Ishikawa (cell line): ENCODE data around the gene ALG5.

Source experiments
- CEBPB ChIP-seq: IDR thresholded peaks from 2 replicates; pipeline ENCODE4 v1.6.1; 2012
- CREB1 ChIP-seq: IDR thresholded peaks from 2 replicates; pipeline ENCODE4 v1.6.1; 2012; ENCODE audit warnings: low read depth
- EGR1 ChIP-seq: IDR thresholded peaks from 2 replicates; pipeline ENCODE4 v1.6.1; 2012
- EP300 ChIP-seq: IDR thresholded peaks from 2 replicates; pipeline ENCODE4 v1.6.1; 2012; ENCODE audit warnings: borderline replicate concordance
- FOXM1 ChIP-seq: IDR thresholded peaks from 2 replicates; pipeline ENCODE4 v1.6.1; 2012; ENCODE audit warnings: low read depth, borderline replicate concordance
- NFIC ChIP-seq: IDR thresholded peaks from 2 replicates; pipeline ENCODE4 v1.6.1; 2012
- RAD21 ChIP-seq: IDR thresholded peaks from 2 replicates; pipeline ENCODE4 v1.6.1; 2012; ENCODE audit warnings: low read depth
- TAF1 ChIP-seq: IDR thresholded peaks from 2 replicates; pipeline ENCODE4 v1.6.1; 2012; ENCODE audit warnings: low read depth, mild to moderate bottlenecking
- TCF12 ChIP-seq: IDR thresholded peaks from 2 replicates; pipeline ENCODE4 v1.6.1; 2012; ENCODE audit warnings: low read depth
- TEAD4 ChIP-seq: IDR thresholded peaks from 2 replicates; pipeline ENCODE4 v1.6.1; 2012
- YY1 ChIP-seq: IDR thresholded peaks from 2 replicates; pipeline ENCODE4 v1.6.1; 2012; ENCODE audit warnings: low read depth
- ZBTB7A ChIP-seq: IDR thresholded peaks from 2 replicates; pipeline ENCODE4 v1.6.1; 2012; ENCODE audit warnings: low read depth
- TF ChIP-seq, protein P1 (sequence below): IDR thresholded peaks from 2 replicates; pipeline ENCODE4 v1.6.1; 2012
- TF ChIP-seq, protein P2 (sequence below): IDR thresholded peaks from 2 replicates; pipeline ENCODE4 v1.6.1; 2012
- TF ChIP-seq, protein P3 (sequence below): IDR thresholded peaks from 2 replicates; pipeline ENCODE4 v1.6.1; 2012; ENCODE audit warnings: low read depth, mild to moderate bottlenecking

The ALG5 gene

GRCh38 chr13:36973009-36973408 lies 26.1 kb downstream of the ALG5 start:
- TF ChIP-seq RAD21 (no peak), ZBTB7A (no peak), CREB1 (no peak), TEAD4 (no peak), EGR1 (no peak), TCF12 (no peak), CEBPB (no peak)

DNA sequence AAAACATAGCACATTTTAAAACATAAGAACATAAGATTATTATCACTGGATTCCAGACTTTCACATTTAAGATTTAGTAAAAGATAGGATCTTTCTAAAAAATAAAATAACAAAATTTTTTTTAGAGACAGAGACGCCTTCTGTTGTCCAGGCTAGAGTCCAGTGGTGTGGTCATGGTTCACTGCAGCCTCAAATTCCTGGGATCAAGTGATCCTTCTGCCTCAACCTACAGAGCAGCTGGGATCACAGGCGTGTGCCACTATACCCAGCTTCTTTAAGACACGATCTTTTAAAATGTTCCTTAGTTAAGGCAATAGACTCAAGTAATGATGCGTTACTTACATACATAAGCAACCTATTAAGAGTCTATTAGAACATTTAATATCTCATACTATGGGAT lies 32.7 kb downstream of the ALG5 start:
- TF ChIP-seq EGR1, result no peak
- TF ChIP-seq, protein P1, sequence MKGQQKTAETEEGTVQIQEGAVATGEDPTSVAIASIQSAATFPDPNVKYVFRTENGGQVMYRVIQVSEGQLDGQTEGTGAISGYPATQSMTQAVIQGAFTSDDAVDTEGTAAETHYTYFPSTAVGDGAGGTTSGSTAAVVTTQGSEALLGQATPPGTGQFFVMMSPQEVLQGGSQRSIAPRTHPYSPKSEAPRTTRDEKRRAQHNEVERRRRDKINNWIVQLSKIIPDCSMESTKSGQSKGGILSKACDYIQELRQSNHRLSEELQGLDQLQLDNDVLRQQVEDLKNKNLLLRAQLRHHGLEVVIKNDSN, result no peak
- no peak for TF ChIP-seq EP300
- no peak for TF ChIP-seq TAF1
- TF ChIP-seq, protein P2, sequence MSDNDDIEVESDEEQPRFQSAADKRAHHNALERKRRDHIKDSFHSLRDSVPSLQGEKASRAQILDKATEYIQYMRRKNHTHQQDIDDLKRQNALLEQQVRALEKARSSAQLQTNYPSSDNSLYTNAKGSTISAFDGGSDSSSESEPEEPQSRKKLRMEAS, result no peak
- TF ChIP-seq RAD21, result no peak
- TF ChIP-seq, protein P3, sequence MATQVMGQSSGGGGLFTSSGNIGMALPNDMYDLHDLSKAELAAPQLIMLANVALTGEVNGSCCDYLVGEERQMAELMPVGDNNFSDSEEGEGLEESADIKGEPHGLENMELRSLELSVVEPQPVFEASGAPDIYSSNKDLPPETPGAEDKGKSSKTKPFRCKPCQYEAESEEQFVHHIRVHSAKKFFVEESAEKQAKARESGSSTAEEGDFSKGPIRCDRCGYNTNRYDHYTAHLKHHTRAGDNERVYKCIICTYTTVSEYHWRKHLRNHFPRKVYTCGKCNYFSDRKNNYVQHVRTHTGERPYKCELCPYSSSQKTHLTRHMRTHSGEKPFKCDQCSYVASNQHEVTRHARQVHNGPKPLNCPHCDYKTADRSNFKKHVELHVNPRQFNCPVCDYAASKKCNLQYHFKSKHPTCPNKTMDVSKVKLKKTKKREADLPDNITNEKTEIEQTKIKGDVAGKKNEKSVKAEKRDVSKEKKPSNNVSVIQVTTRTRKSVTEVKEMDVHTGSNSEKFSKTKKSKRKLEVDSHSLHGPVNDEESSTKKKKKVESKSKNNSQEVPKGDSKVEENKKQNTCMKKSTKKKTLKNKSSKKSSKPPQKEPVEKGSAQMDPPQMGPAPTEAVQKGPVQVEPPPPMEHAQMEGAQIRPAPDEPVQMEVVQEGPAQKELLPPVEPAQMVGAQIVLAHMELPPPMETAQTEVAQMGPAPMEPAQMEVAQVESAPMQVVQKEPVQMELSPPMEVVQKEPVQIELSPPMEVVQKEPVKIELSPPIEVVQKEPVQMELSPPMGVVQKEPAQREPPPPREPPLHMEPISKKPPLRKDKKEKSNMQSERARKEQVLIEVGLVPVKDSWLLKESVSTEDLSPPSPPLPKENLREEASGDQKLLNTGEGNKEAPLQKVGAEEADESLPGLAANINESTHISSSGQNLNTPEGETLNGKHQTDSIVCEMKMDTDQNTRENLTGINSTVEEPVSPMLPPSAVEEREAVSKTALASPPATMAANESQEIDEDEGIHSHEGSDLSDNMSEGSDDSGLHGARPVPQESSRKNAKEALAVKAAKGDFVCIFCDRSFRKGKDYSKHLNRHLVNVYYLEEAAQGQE, result no peak
- no peak for TF ChIP-seq CEBPB
- no peak for TF ChIP-seq NFIC
- TF ChIP-seq TCF12, result no peak
- TF ChIP-seq FOXM1, result no peak
- TF ChIP-seq TEAD4, result no peak
- TF ChIP-seq YY1, result no peak
- no peak for TF ChIP-seq ZBTB7A
- TF ChIP-seq CREB1, result no peak

DNA sequence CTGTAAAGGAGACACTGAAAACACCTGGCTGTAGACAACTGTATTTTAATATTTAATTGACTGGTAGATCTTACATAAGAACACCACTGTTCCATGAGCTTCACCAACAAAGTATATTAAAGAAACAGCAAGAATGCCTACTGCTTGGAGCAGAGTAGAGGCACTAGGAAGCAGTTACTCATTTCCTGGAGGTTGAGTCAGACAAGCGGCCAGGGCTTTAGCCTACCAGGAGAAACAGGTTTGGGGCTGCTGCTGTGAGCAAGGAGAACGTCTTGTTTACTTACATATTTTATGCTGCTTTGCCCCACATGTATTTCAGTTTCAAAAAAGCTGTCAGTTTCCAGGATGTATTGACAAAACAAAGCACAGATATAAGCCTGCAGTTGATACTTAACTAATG lies 33.4 kb downstream of the ALG5 start:
- no peak for TF ChIP-seq NFIC
- TF ChIP-seq, protein P2, result no peak
- no peak for TF ChIP-seq EP300
- TF ChIP-seq CEBPB, result no peak
- TF ChIP-seq, protein P1, result no peak
- TF ChIP-seq TCF12, result no peak
- no peak for TF ChIP-seq ZBTB7A
- TF ChIP-seq RAD21, result no peak
- TF ChIP-seq TAF1, result no peak
- TF ChIP-seq, protein P3, result no peak
- TF ChIP-seq YY1, result no peak
- no peak for TF ChIP-seq FOXM1
- TF ChIP-seq CREB1, result no peak
- TF ChIP-seq TEAD4, result no peak
- no peak for TF ChIP-seq EGR1

DNA sequence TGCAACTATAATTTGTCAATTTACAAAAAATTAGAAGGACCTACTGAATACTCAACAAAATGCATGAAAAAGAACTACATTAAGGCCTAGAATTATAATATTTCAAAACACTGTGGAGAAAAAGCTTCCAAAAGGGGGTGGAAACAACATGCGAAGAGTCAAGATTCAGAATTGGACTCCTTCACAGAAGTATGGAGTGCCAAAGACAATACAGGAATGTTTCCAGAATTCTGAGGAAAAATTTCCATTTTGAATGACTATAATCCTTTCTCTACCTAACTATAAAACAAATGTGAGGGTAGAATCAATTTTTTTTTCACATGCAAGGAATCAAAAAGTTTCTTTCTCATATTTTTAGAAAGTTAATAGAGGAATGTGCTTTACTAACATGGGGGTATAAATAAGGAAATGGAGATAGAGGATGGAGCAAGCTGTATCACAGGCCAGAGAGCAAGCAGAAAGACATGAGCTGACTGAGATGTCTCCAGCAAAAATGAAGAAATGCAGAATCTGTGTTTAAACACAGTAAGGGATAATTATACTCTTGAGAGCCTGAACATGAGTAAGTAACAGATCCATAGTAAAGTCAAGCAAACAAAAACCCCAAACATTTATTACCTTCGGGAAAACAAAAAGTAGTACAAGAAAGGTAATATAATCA lies 39.6 kb downstream of the ALG5 start:
- TF ChIP-seq EGR1 (no peak), RAD21 (no peak), TEAD4 (no peak), YY1 (no peak), TAF1 (no peak), EP300 (no peak)
- TF ChIP-seq, protein P2, result no peak

- TF ChIP-seq EP300 (no peak), RAD21 (no peak), TEAD4 (no peak)
Observed at GRCh38 chr13:36954542-36954941, 44.6 kb downstream of the ALG5 start.

GRCh38 chr13:36950920-36951319 lies 48.2 kb downstream of the ALG5 start:
- TF ChIP-seq, protein P1, result no peak
- no peak for TF ChIP-seq YY1
- TF ChIP-seq RAD21, result no peak
- TF ChIP-seq TAF1, result no peak
- TF ChIP-seq CREB1, result no peak
- TF ChIP-seq, protein P3, result no peak
- no peak for TF ChIP-seq NFIC
- TF ChIP-seq TEAD4, result no peak
- TF ChIP-seq CEBPB, result no peak
- TF ChIP-seq, protein P2, result no peak
- no peak for TF ChIP-seq ZBTB7A
- no peak for TF ChIP-seq FOXM1
- no peak for TF ChIP-seq EP300
- no peak for TF ChIP-seq EGR1
- no peak for TF ChIP-seq TCF12
